ENCODE data around the gene ACTA2. TPM values are rescaled to one million over a fixed set of nuclear protein-coding genes. Genes with fewer than 3 reads are reported as not detected.

The ACTA2 gene
- total RNA-seq, 4 donors from 2014 or later, result 146 to 162 (median 152) TPM

DNA sequence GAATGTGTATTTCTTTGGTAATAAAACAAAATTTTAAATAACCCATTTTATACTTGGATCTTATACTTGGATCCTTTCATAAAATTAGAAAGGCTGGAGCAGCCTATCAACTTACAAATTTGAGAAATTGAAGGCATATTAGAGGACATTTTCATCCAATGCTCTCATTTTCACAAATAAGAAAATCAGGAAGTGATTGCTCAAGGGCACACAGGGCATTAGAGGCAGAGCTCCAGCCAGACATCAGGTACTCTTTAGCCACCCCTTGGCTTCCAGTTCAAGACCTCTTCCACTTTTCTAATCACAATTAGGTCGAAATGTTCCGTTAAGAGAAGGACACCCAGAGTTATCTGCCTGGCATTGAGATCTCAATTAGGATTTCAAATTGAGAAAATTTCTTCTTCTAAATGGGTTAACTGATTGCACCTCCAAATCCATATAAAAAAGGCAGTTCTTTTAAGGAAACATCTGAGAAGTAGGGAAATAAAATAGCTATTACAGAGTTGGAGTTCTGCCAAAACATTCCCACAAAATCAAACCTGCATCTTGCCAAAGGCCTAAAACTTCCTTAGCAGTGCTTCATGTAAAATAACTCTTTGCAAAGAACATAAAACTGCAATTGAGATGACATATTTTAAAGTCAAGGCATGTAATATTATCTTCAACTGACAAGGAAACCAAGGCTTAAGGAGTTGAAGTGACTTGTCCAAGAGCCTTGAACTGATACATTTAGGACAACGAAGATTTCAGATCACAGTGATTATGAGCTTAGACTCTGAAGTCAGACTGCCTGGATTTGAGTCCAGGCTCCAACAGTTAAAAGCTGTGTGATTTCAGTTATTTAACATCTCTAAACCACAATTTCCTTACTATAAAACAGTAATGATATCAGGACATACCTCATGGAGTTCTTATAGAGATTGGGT is 2.4 kb downstream of the ACTA2 start:
- DNase-seq (ENCODE audit: low spot score in 2 of 2), result no peak
- Histone ChIP-seq H3K27me3 (no peaks in the 10 kb centered on the region), H3K4me1 (peaks cover 28% of the 10 kb centered on the region), H3K36me3 (no peaks in the 10 kb centered on the region), H3K9me3 (no peaks in the 10 kb centered on the region), H3K4me3 (peak overlapping the region; percentile 6), H3K27ac (peak overlapping the region; percentile 21)
- WGBS, result 58% methylated on average over 3 of the region's 3 CpGs
- TF ChIP-seq CTCF (IDR thresholded peaks at IDR 0.05) (no peak), POLR2A (IDR thresholded peaks at IDR 0.05) (no peak), POLR2AphosphoS5 (IDR thresholded peaks at IDR 0.05) (no peak), EP300 (IDR thresholded peaks at IDR 0.05) (no peak)

DNA sequence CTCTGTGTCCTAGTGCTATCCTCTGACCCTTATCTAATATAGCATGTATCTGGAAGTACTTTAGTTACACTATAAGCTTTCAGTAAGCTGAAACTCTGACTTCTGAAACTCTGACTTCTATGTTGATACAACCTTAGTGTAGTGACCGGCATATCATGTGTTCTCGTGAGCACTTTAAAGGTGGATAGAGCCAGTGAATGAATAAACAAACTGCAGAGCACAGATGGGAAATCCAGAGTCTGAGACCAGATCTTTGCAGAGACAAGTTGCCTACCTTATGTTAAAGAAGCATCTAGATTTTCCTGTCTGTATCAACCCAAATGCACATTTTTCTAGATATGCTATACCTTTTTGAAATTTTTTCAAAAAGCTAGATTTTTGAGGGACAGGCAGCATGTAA is 3.5 kb downstream of the ACTA2 start:
- H3K9me3 ChIP-seq, result no peaks in the 10 kb centered on the region
- TF ChIP-seq POLR2AphosphoS5 (IDR thresholded peaks at IDR 0.05) (no peak), CTCF (IDR thresholded peaks at IDR 0.05) (no peak), EP300 (IDR thresholded peaks at IDR 0.05) (no peak), POLR2A (IDR thresholded peaks at IDR 0.05) (no peak)
- H3K4me3 ChIP-seq, result peak overlapping the region; percentile 6
- peaks cover 28% of the 10 kb centered on the region for H3K4me1 ChIP-seq
- H3K27me3 ChIP-seq, result no peaks in the 10 kb centered on the region
- H3K27ac ChIP-seq, result no peak overlapping the region
- H3K36me3 ChIP-seq, result no peaks in the 10 kb centered on the region
- no peak for DNase-seq (ENCODE audit: low spot score in 2 of 2)
- 86% methylated on average over 2 of the region's 2 CpGs for WGBS

DNA sequence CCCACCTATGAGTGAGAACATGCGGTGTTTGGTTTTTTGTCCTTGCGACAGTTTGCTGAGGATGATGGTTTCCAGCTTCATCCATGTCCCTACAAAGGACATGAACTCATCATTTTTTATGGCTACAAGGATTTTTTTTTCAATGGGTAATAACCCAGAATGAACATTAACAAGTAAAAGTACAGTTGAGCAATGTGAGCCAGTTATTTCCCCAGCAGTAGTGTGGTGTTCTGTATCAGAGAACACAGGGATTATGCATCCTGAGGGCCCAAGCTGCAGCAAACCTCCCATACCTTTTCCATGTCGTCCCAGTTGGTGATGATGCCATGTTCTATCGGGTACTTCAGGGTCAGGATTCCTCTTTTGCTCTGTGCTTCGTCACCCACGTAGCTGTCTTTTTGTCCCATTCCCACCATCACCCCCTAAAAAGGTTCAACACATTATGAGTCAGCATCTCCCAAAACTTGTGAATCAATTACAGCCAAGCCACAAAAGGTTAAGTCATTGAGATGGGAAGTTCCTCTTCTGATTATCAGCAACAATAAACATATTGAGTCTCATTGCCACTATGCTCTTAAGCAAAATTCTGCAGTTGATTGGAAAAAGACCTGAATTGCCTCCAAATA is 5.5 kb downstream of the ACTA2 start:
- Histone ChIP-seq H3K27me3 (no peaks in the 10 kb centered on the region), H3K4me1 (peaks cover 22% of the 10 kb centered on the region), H3K36me3 (no peaks in the 10 kb centered on the region), H3K9me3 (no peaks in the 10 kb centered on the region), H3K4me3 (peak overlapping the region; percentile 3), H3K27ac (no peak overlapping the region)
- 76% methylated on average over 6 of the region's 6 CpGs for WGBS
- TF ChIP-seq CTCF (IDR thresholded peaks at IDR 0.05), result no peak
- no peak for TF ChIP-seq POLR2A (IDR thresholded peaks at IDR 0.05)
- TF ChIP-seq EP300 (IDR thresholded peaks at IDR 0.05), result no peak
- no peak for TF ChIP-seq POLR2AphosphoS5 (IDR thresholded peaks at IDR 0.05)
- DNase-seq (ENCODE audit: low spot score in 2 of 2), result no peak

GRCh38 chr10:88946200-88946599 is 6.4 kb downstream of the ACTA2 start:
- Histone ChIP-seq H3K27ac (no peak overlapping the region), H3K36me3 (no peaks in the 10 kb centered on the region)

More at GRCh38 chr10:88946200-88946599, 6.4 kb downstream of the ACTA2 start:
- 95% methylated on average over 1 of the region's 1 CpG for WGBS
- DNase-seq (ENCODE audit: low spot score in 2 of 2), result no peak
- Histone ChIP-seq H3K27me3 (no peaks in the 10 kb centered on the region), H3K4me3 (no peak overlapping the region), H3K4me1 (peaks cover 13% of the 10 kb centered on the region), H3K9me3 (no peaks in the 10 kb centered on the region)
- TF ChIP-seq EP300 (IDR thresholded peaks at IDR 0.05) (no peak), POLR2AphosphoS5 (IDR thresholded peaks at IDR 0.05) (no peak), CTCF (IDR thresholded peaks at IDR 0.05) (no peak), POLR2A (IDR thresholded peaks at IDR 0.05) (no peak)
